ENCODE results near the gene PTCD2.

PTCD2 gene

GRCh38 chr5:72352616-72353015 is 32.4 kb downstream of the PTCD2 start:
- no peak for DNase-seq

GRCh38 chr5:72353046-72353445 is 32.9 kb downstream of the PTCD2 start:
- Histone ChIP-seq H3K27ac (peak overlapping the region; percentile 6), H3K27me3 (replicated peaks) (no peaks in the 10 kb centered on the region), H3K36me3 (replicated peaks) (no peaks in the 10 kb centered on the region), H3K4me3 (ENCODE audit: low read depth, low read length) (no peak overlapping the region)
- in situ Hi-C loops (cut with HindIII; ENCODE audit: low pct_ligation_motif_present, low sequenced_read_pairs), result loop anchor here (25.0 kb wide), 1 partner anchor 484 kb away; no protein-coding TSS in a partner anchor
- TF ChIP-seq, protein P1, sequence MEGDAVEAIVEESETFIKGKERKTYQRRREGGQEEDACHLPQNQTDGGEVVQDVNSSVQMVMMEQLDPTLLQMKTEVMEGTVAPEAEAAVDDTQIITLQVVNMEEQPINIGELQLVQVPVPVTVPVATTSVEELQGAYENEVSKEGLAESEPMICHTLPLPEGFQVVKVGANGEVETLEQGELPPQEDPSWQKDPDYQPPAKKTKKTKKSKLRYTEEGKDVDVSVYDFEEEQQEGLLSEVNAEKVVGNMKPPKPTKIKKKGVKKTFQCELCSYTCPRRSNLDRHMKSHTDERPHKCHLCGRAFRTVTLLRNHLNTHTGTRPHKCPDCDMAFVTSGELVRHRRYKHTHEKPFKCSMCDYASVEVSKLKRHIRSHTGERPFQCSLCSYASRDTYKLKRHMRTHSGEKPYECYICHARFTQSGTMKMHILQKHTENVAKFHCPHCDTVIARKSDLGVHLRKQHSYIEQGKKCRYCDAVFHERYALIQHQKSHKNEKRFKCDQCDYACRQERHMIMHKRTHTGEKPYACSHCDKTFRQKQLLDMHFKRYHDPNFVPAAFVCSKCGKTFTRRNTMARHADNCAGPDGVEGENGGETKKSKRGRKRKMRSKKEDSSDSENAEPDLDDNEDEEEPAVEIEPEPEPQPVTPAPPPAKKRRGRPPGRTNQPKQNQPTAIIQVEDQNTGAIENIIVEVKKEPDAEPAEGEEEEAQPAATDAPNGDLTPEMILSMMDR (IDR thresholded peaks at IDR 0.05; ENCODE audit: low read depth, low read length, missing control alignments), result no peak
- DNase-seq, result peak; percentile 69

More at GRCh38 chr5:72352616-72353015, 32.4 kb downstream of the PTCD2 start:
- no peak overlapping the region for H3K4me3 ChIP-seq (ENCODE audit: low read depth, low read length)
- peak overlapping the region; percentile 6 for H3K27ac ChIP-seq
- TF ChIP-seq, protein P1 (IDR thresholded peaks at IDR 0.05; ENCODE audit: low read depth, low read length, missing control alignments), result no peak
- no peaks in the 10 kb centered on the region for H3K36me3 ChIP-seq (replicated peaks)
- in situ Hi-C loops (cut with HindIII; ENCODE audit: low pct_ligation_motif_present, low sequenced_read_pairs), result loop anchor here (25.0 kb wide), 1 partner anchor 485 kb away; no protein-coding TSS in a partner anchor
- no peaks in the 10 kb centered on the region for H3K27me3 ChIP-seq (replicated peaks)

DNA sequence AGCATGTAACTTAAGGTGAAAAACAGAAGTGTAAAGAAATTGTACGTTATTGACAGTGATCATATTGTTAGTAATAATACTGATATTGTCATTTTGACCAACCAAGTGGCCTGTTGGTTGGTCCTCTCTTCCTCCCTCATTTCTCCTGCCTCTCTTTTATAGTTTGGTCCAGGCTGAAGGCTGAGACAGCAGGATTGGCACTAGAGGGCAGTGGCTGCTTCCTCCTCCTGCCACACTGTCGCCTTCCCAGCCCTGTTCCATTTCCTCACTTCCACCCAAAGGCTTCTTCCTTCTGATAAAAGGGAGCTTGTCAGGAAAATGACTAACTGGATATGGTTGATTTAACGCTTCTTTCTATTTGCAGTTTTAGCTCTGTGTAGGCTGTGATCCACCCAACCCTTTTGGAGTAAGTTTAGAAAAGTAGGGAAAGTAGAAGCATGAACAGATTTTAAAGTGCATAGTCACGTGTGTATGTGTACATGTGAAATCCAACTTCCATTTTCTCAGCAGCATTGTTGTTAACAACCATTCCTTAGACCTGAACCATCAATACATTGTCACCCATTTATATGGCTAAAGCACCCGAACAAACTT is 35.6 kb downstream of the PTCD2 start:
- Histone ChIP-seq H3K27ac (no peak overlapping the region), H3K4me3 (ENCODE audit: low read depth, low read length) (no peak overlapping the region), H3K27me3 (replicated peaks) (no peaks in the 10 kb centered on the region), H3K36me3 (replicated peaks) (peaks cover 4% of the 10 kb centered on the region)
- in situ Hi-C loops (cut with HindIII; ENCODE audit: low pct_ligation_motif_present, low sequenced_read_pairs), result loop anchor here (25.0 kb wide), 1 partner anchor 481 kb away; no protein-coding TSS in a partner anchor
- TF ChIP-seq, protein P1 (IDR thresholded peaks at IDR 0.05; ENCODE audit: low read depth, low read length, missing control alignments), result peak; percentile 77
- peak; percentile 18 for DNase-seq

- H3K36me3 ChIP-seq (replicated peaks), result peaks cover 4% of the 10 kb centered on the region
Observed at GRCh38 chr5:72356361-72356760, 36.2 kb downstream of the PTCD2 start.

DNA sequence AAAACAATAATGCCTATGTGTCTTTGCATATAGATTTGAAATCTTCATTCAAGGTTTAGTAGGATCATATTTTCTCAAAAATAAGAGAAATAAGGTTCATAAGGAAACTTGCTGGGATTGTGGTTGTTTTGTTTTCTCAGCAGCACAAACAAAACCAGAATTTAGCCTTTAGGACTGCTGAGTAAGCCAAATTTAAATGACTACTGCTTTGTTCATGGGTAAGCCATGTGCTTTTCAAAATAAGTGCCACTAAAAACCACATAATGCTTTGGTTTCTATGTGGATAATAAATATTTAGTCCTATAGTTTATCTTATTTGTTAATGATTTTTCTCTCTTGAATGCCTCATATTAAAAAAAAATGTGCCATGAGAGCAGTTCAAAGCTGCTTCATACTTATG is 38.8 kb downstream of the PTCD2 start:
- no peak for DNase-seq
- no peaks in the 10 kb centered on the region for H3K27me3 ChIP-seq (replicated peaks)
- TF ChIP-seq, protein P1 (IDR thresholded peaks at IDR 0.05; ENCODE audit: low read depth, low read length, missing control alignments), result no peak
- H3K36me3 ChIP-seq (replicated peaks), result peaks cover 4% of the 10 kb centered on the region
- H3K4me3 ChIP-seq (ENCODE audit: low read depth, low read length), result no peak overlapping the region
- no peak overlapping the region for H3K27ac ChIP-seq
- in situ Hi-C loops (cut with HindIII; ENCODE audit: low pct_ligation_motif_present, low sequenced_read_pairs), result loop anchor here (25.0 kb wide), 1 partner anchor 478 kb away; no protein-coding TSS in a partner anchor

More at GRCh38 chr5:72356361-72356760, 36.2 kb downstream of the PTCD2 start:
- no peak overlapping the region for H3K4me3 ChIP-seq (ENCODE audit: low read depth, low read length)
- in situ Hi-C loops (cut with HindIII; ENCODE audit: low pct_ligation_motif_present, low sequenced_read_pairs), result loop anchor here (25.0 kb wide), 1 partner anchor 481 kb away; no protein-coding TSS in a partner anchor
- H3K27me3 ChIP-seq (replicated peaks), result no peaks in the 10 kb centered on the region
- TF ChIP-seq, protein P1 (IDR thresholded peaks at IDR 0.05; ENCODE audit: low read depth, low read length, missing control alignments), result no peak
- H3K27ac ChIP-seq, result no peak overlapping the region
- no peak for DNase-seq
